Uterus (tissue), 2 donors: ENCODE results near the gene PDE4D.

ENCODE experiments used
- CTCF ChIP-seq, 4 experiments: fragments of 200-600 bp in 2 of 4; fragments of 450-650 bp in 2 of 4; sonication (generic) in 2 of 4; IDR thresholded peaks; one replicate each; pipeline ENCODE4 v1.5.1; 2016 to 2019; ENCODE audit warnings: antibody characterized with exemption in 4 of 4, mild to moderate bottlenecking in 2 of 4, moderate library complexity in 1 of 4
- POLR2A ChIP-seq, 2 donors: fragments of 450-650 bp; IDR thresholded peaks; one replicate each; pipeline ENCODE4 v1.6.1; 2016; ENCODE audit warnings: antibody characterized with exemption in 2 of 2, mild to moderate bottlenecking in 1 of 2, moderate library complexity in 1 of 2

DNA sequence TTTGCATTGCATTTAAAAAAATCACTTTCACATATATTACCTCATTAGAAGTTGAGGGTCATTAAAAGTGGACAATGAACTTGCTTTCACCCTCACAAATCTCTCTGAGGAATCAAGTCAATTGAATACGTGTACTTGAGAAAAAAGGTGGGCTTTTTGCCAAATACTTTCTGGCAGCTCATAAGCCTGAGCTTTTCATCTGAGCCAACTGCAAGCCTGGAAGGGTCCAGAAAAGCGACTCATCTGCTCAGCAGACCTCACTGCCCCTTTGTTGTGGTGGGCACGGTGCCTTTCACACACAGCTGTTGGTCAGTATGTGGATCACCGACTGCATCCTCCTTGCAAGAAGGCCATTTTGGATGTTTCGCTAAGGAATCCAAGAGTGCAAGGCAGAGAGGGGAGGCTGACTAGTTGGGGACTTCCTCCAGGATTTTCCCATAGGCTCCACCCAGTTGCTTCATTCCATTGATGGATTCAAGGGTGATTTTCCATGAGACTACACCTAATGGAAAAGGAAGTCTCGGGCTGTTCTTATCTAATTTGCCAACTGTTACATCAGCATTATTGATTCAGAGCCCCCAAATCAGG lies 564.7 kb downstream of the PDE4D start:
- TF ChIP-seq CTCF (IDR thresholded peaks at IDR 0.05): no peak
- TF ChIP-seq POLR2A (IDR thresholded peaks at IDR 0.05): no peak
